ENCODE measurements around the gene DCHS1. TPM values are rescaled to one million over a fixed set of nuclear protein-coding genes. Genes with fewer than 3 reads are reported as not detected.

Gene DCHS1
- total and polyA plus RNA-seq, 2 of the 13 experiments (the other 11 are each of a cell fraction or from before 2014, with no cell fraction given): under 0.01 to 0.03 TPM

DNA sequence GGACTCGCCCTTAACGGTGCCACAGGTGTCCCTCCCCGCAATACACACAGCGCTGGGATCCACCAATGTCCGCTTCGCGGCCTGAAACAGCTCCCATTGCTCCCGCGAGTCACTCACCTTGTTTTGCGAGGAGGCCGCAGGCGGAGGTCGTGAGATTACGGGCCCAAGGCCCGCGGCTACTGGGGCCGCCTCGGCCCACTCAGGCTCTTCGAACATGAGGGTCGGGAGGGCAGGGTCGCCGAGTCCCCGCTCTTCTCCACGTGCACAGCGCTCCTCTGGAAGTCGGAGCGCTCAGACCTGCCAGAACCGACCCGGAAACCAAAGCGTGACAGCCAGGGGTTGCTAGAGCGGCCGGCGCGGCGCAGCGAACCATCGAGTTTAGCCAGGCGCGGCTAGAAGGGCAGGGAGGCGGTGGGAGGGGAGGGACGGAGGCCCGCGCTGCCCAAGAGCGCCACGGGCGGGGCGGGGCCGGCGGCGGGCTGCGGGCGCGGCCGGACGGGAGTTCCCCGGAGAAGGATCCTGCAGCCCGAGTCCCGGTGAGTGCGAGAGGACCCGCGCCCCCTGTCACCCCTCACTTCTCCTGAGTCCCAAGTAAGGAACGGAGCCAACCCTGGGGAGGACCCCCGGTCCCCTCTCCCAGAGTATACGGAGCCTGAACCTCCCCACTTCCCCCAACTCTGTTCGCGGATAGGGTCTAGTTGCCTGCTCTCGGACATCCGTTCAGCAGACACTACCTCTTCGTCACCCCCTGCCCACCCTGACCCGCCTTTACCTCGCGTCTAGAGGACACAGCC, 52.1 kb downstream of the DCHS1 start, which contains the start of the genes ILK and RRP8 (continued):
- TF ChIP-seq SOX13 (IDR thresholded peaks at IDR 0.05): peak; percentile 37; the same call in 1 of the 2 replicates
- peak in 1 of 2 experiments; percentile 50; a peak in 1 of 4 replicates for TF ChIP-seq SOX13 (CRISPR knock-in tag; conservative IDR thresholded peaks at IDR 0.05 in 1 of 2, IDR thresholded peaks at IDR 0.05 in 1 of 2)
- TF ChIP-seq, protein P1, sequence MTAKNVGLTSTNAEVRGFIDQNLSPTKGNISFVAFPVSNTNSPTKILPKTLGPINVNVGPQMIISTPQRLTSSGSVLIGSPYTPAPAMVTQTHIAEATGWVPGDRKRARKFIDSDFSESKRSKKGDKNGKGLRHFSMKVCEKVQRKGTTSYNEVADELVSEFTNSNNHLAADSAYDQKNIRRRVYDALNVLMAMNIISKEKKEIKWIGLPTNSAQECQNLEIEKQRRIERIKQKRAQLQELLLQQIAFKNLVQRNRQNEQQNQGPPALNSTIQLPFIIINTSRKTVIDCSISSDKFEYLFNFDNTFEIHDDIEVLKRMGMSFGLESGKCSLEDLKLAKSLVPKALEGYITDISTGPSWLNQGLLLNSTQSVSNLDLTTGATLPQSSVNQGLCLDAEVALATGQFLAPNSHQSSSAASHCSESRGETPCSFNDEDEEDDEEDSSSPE (CRISPR knock-in tag; IDR thresholded peaks at IDR 0.05): peak; percentile 84
- TF ChIP-seq, protein P2, sequence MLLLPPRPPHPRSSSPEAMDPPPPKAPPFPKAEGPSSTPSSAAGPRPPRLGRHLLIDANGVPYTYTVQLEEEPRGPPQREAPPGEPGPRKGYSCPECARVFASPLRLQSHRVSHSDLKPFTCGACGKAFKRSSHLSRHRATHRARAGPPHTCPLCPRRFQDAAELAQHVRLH (CRISPR knock-in tag; IDR thresholded peaks at IDR 0.05; ENCODE audit: borderline replicate concordance, low read depth): peak; percentile 83; the same call in 1 of the 2 replicates
- no peak for TF ChIP-seq KDM1A (CRISPR knock-in tag; IDR thresholded peaks at IDR 0.05)
- TF ChIP-seq ZNF335 (CRISPR knock-in tag; IDR thresholded peaks at IDR 0.05): peak; percentile 78
- TF ChIP-seq SIN3A (IDR thresholded peaks at IDR 0.05; ENCODE audit: borderline replicate concordance, low read depth, low read length): peak; percentile 98
- TF ChIP-seq RFXANK (CRISPR knock-in tag; IDR thresholded peaks at IDR 0.05): peak; percentile 93
- TF ChIP-seq, protein P3, sequence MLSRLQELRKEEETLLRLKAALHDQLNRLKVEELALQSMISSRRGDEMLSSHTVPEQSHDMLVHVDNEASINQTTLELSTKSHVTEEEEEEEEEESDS (CRISPR knock-in tag; IDR thresholded peaks at IDR 0.05; ENCODE audit: borderline replicate concordance): peak; percentile 61; the same call in 1 of the 2 replicates
- peak; percentile 74; the same call in 1 of the 2 replicates for TF ChIP-seq ZNF746 (CRISPR knock-in tag; IDR thresholded peaks at IDR 0.05)
- TF ChIP-seq, protein P4, sequence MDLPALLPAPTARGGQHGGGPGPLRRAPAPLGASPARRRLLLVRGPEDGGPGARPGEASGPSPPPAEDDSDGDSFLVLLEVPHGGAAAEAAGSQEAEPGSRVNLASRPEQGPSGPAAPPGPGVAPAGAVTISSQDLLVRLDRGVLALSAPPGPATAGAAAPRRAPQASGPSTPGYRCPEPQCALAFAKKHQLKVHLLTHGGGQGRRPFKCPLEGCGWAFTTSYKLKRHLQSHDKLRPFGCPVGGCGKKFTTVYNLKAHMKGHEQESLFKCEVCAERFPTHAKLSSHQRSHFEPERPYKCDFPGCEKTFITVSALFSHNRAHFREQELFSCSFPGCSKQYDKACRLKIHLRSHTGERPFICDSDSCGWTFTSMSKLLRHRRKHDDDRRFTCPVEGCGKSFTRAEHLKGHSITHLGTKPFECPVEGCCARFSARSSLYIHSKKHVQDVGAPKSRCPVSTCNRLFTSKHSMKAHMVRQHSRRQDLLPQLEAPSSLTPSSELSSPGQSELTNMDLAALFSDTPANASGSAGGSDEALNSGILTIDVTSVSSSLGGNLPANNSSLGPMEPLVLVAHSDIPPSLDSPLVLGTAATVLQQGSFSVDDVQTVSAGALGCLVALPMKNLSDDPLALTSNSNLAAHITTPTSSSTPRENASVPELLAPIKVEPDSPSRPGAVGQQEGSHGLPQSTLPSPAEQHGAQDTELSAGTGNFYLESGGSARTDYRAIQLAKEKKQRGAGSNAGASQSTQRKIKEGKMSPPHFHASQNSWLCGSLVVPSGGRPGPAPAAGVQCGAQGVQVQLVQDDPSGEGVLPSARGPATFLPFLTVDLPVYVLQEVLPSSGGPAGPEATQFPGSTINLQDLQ (CRISPR knock-in tag; IDR thresholded peaks at IDR 0.05): peak; percentile 64; the same call in 1 of the 2 replicates
- TF ChIP-seq, protein P5, sequence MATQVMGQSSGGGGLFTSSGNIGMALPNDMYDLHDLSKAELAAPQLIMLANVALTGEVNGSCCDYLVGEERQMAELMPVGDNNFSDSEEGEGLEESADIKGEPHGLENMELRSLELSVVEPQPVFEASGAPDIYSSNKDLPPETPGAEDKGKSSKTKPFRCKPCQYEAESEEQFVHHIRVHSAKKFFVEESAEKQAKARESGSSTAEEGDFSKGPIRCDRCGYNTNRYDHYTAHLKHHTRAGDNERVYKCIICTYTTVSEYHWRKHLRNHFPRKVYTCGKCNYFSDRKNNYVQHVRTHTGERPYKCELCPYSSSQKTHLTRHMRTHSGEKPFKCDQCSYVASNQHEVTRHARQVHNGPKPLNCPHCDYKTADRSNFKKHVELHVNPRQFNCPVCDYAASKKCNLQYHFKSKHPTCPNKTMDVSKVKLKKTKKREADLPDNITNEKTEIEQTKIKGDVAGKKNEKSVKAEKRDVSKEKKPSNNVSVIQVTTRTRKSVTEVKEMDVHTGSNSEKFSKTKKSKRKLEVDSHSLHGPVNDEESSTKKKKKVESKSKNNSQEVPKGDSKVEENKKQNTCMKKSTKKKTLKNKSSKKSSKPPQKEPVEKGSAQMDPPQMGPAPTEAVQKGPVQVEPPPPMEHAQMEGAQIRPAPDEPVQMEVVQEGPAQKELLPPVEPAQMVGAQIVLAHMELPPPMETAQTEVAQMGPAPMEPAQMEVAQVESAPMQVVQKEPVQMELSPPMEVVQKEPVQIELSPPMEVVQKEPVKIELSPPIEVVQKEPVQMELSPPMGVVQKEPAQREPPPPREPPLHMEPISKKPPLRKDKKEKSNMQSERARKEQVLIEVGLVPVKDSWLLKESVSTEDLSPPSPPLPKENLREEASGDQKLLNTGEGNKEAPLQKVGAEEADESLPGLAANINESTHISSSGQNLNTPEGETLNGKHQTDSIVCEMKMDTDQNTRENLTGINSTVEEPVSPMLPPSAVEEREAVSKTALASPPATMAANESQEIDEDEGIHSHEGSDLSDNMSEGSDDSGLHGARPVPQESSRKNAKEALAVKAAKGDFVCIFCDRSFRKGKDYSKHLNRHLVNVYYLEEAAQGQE (IDR thresholded peaks at IDR 0.05; ENCODE audit: borderline replicate concordance in 1 of 2, low read depth in 1 of 2, low read length in 2 of 2): peak in 1 of 2 experiments; percentile 43; a peak in 1 of 4 replicates
- TF ChIP-seq, protein P6, sequence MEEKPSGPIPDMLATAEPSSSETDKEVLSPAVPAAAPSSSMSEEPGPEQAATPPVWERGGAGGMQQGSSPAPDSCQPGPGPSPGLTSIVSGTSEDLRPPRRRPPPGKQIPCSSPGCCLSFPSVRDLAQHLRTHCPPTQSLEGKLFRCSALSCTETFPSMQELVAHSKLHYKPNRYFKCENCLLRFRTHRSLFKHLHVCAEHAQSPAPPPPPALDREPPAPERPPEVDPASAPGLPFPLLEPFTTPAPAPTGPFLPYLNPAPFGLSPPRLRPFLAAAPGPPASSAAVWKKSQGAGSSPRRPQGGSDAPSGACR (CRISPR knock-in tag; IDR thresholded peaks at IDR 0.05): peak; percentile 96
- TF ChIP-seq, protein P7, sequence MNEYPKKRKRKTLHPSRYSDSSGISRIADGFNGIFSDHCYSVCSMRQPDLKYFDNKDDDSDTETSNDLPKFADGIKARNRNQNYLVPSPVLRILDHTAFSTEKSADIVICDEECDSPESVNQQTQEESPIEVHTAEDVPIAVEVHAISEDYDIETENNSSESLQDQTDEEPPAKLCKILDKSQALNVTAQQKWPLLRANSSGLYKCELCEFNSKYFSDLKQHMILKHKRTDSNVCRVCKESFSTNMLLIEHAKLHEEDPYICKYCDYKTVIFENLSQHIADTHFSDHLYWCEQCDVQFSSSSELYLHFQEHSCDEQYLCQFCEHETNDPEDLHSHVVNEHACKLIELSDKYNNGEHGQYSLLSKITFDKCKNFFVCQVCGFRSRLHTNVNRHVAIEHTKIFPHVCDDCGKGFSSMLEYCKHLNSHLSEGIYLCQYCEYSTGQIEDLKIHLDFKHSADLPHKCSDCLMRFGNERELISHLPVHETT (CRISPR knock-in tag; conservative IDR thresholded peaks at IDR 0.05): peak; percentile 88
- TF ChIP-seq GPN1 (CRISPR knock-in tag; IDR thresholded peaks at IDR 0.05; ENCODE audit: borderline replicate concordance): no peak
- 0 out of 2 replicates have a peak, but pooled peaks have one; percentile 80 for TF ChIP-seq ETV6 (CRISPR knock-in tag; conservative IDR thresholded peaks at IDR 0.05)
- TF ChIP-seq KLF6 (CRISPR knock-in tag; IDR thresholded peaks at IDR 0.05): peak; percentile 78
- TF ChIP-seq SP140L (CRISPR knock-in tag; IDR thresholded peaks at IDR 0.05; ENCODE audit: borderline replicate concordance): no peak; the same call in 1 of the 2 replicates
